CD1c-positive myeloid dendritic cell (primary cell): ENCODE measurements around the gene SELENOK.

Experiments used
- DNase-seq: peaks from one replicate; pipeline ENCODE4 v3.0.0-alpha.2; 2016; ENCODE audit errors: extremely low spot score

The SELENOK gene

DNA sequence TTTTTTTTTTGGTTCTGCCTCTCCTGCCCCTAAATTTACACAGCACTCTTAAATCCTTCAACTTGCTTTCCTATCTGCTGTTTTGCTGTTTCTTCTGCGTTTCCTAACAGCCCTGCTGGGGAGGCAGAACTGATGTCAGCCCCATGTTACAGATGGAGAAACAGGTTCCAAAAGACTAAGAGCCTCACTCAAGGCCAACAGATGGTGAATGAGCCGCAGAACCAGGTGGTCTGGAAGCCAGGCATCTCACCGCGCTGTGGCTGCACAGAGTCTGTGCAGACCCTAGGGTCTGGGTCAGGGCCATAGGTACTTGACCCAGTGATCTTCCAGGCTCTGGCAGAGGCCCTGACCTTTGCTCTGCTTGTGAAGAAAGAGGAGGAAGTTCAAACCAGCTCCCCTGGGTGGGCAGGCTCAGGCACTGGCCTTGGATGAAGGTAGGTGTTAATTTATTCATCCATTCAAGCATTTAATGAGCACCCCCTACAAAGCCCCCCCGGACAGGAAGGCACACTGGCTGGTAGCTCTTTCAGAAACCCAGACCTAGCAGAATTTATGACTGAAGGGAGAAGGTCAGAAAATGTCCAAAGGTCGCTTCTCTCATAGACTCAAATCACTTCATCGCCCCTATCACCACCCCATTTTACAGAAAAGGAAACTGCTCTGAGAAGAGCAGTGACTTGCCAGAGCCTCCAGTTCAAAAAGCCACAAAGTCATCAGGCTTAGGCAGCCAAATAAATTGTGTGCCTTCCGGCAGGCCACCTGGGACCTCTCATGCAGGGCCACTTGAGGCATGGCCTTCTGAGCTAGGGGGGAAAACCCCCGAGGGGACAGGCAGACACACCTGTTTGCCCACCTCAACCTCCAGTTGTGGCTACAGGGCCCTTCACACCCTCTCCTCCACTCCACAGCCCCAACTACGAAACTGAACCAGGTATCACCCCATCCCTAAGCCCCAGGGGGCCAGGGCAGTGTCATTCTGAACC, 48.2 kb downstream of the SELENOK start:
- no peak for DNase-seq

DNA sequence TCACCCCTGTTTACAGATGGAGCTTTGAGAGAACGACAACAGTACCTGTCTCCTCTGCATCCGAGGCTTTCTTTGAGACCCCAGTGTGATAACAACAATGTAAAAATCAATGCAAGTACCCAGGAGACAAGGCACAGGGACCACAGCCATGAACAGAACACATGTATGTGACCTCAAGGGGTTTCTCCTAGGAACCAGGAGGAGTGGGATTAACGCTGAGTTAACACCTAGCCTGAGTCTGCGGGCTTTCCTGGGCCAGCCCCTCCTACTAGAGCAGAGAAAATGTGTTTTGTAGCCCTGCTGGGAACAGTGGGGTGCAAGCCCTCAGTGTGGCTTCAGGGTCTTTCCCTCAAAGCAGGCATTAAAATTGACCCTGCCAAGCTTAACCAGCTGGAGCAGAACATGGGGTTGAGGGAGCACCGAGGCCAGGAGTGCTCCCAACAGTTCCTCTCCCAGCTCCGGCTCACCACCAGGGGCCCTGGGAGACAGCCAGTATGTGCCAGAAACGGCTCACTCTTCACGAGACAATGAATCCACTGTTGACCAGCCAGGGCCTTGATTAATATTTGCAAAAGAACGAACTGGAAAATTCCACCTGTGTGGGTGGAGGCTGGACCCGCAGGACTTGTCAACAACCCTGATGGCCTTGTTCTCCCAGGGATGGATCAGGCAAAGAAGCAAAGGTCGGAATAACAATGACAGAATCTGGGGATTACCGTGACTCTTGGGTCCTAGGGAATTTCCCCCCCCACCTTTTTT, 49.0 kb downstream of the SELENOK start:
- DNase-seq, result no peak

DNA sequence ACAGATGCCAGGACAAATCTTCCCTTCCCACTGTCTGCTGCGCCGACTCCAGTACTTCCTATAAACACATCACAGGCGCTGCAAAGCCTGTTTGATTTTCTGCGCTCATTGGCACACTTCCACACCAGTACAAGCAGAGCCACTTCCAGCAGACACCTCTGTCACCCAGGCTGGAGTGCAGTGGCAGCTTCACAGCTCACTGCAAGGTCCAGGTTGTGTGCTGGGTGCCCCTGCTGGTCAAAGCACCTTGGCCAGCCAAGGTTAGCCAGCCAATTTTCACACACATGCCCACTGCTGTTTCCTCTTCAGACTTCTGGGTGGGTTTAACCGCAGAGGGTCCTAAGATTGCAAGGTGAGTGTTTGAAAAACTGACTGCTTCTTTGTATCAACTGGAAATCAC, 50.4 kb downstream of the SELENOK start:
- DNase-seq, result no peak

DNA sequence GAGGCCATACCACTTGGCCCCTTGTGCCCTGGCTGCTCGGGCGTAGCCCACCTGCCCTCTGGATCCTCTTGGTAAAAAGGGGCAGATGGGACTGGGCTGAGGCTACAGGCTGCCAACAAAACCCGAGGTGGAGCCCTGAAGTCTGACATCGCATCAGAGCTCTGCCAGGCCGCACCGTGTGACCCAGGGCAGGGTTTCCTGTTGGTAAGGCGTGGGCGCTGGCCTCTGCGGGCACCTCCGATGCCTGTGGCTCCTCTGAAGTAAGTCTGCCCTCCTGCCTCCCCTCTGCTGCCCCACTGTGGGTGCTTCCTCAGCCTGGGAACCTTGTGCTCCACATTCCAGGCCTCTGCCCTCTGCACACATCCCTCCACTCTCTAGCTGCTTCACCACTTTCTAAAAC, 54.3 kb downstream of the SELENOK start:
- DNase-seq, result peak; percentile 14

DNA sequence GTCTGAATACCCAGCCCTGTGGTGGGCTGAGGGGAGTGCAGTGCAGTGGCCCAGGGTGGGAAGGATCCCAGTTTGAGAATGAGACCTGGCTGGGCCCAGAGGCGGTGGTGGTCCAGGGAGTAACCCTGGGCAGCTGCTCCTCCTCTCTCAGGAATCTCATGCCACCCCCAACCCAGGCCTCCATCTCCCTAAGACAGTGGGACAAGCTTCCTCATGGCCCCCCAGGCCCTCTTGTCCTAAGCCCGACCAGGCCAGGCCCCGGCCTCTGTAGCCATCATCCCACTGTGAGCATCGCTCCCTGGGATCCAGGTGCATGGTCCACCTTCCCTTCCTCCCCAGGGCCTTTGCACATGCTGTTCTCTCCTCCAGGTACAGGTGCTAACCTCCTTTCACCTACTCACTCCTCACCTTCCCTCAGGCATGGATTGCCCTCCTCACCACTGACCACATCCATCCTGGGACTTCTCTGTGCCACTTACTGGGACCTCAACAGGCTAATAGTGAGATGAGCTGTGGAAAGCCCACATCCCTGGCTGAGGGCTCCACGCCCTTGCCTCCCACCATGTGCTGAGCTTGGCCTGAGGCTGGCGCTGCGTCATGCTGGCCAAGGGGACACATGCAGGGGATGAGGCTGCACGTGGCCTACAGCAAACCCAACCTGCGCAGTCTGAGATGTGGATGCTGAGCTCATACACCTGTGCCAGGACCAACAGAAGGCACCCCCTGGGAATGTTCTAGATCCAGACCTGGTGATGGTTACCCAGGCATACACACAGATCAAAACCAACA, 55.4 kb downstream of the SELENOK start:
- no peak for DNase-seq

DNA sequence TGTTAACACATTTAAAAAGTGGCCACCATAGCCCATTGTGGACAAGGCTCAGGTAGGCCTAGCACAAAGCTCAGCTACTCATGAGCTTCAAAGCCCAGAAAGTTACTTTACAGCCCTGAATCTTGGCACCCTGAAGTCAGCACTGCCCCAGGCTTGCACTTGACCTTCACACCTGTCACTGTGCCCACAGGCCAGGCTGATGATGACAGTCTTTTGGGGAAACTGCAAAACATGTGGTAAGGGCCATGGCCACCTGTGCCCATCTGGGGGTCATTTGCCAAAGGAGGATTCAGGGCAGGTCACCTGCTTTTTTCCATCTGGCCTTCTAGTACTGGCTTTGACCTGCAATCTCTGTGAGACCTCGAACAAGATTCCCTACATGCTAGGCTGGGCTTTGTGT, 56.4 kb downstream of the SELENOK start:
- DNase-seq, result no peak

DNA sequence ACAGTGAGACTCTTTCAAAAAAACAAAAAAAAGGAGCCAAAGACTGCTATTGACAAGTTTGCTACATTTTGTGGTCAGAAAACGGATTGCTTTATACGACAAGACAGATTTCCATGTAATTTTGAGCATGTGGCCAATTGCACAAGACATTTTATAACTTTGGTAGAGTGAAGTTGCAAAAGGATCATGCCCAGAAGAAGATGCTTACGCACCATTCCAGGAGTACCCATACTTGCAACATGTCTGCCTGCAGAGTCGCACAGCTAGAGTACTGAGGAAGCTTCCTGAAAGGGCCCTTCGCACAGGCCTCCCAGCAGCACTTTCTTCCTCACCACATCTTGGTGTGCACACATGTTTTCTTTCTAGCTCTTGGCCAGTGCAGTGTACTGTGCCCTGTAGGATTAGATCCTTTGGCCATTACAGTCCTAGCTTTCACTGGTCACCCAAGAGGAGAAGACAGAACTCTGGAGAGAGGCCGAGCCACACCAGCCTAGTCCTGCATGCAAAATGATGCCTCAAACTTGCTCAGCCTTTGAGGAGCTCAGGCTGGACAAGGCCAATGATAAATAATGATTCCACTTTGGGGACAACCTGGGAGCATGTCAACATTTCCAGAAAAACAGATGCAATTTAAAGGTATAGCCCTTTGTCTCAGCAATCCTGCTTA, 57.1 kb downstream of the SELENOK start:
- DNase-seq, result peak; percentile 60
